Hematopoietic multipotent progenitor cell treated with erythropoietin and hydrocortisone succinate and interleukin-3 and kit ligand, for 17 days (in vitro differentiated cells): ENCODE results near the gene KRT10.
"Not testable (repeated sequence)": the region's sequence is repeated elsewhere in the genome, so short reads cannot be mapped to it uniquely, and the experiment has no call there.

Experiments
- DNase-seq: peaks from one replicate; pipeline ENCODE4 v3.0.0-alpha.2; 2015; ENCODE audit warnings: low spot score

KRT10 gene

DNA sequence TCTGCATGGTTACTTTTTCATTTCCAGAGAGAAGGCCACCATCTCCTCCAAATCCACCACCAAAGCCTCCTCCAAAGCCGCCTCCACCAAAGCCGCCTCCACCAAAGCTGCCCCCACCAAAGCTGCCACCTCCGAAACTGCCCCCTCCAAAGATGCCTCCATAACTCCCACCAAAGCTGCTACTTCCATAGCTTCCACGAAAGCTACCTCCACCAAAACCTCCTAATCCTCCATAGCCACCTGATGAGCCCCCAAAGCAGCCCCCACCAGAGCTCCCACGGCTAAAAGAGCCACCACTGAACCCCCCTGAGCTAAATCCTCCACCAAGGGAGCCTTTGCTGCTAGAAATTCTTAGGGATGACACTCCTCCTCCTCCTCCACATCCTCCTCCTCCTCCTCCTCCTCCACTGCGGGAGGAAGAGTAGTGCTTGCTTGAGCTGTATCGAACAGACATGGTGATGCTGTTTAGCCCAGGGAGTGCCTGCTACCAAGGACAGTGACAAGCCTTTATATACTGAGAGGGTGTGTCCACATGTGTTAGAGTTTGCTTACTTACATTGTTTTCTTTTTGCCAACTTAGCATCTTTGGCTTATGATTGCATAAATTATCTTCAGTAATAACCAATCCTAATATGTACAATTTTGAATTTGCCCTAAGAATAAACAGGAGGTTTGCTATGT, at the start of gene KRT10:
Gene KRT10, minus strand, starts transcription at position 483 of the 681 bp plus-strand sequence. Its CDS starts 29 bp downstream, at position 454.
- DNase-seq: no peak

DNA sequence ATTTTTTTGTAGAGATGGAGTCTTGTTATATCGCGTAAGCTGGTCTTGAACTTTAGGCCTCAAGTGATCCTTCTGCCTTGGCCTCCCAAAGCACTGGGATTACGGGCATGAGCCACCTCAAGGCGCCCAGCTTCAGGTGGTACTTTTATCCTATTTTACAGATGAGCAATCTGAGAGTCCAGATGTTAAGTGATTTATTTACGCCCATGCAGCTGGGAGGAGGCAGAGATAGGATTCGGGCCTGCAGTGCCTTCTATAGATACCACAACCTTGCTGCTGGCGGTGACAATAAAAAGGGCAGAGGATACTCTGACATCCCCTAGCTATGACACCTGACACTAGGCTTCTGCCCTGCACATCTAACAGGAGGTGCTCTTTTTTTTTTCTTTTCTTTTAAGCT, 48.9 kb upstream of the KRT10 start:
- DNase-seq: no peak

DNA sequence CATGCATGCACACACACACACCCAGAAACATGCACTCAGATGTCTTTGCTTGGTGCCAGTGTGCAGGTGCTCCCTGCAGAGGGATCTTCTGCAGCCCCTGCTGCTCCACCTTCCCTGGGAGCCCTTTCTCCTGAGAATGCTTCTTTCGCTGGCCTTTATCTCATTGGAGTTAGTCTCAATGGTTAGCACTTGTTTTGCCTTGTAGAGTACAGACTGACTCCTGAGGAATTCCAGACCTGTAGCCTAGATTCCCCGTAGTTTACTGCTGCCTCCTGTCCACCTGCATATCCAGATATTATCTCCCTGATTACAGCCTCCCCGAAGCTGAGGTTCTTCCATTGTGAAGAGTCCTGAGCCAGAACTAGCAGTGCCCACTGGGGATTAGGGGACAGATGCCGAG, 47.7 kb upstream of the KRT10 start:
- DNase-seq: no peak

DNA sequence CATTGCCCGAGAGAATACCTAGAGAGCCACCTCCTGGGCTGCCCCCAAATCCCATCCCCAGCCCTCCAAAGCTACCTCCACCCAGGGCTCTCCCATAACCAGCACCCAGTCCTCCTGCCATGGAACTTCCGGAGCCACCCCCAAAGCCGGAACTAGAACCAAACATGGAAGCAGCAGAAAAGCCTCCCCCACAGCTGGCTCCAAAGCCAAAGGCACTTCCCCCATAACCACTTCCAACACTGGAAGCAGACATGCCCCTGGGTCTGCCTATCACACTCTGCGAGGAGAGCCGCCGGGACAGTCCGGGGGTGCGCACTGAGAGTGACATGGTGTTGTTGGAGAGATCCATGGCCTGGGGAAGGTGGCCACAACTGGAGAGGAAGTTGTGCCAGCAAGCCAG, 44.4 kb upstream of the KRT10 start, which contains the start of gene KRT12:
Gene KRT12, minus strand, starts transcription at position 386 of the 400 bp plus-strand sequence. Its CDS starts 37 bp downstream, at position 349.
- DNase-seq: no peak

DNA sequence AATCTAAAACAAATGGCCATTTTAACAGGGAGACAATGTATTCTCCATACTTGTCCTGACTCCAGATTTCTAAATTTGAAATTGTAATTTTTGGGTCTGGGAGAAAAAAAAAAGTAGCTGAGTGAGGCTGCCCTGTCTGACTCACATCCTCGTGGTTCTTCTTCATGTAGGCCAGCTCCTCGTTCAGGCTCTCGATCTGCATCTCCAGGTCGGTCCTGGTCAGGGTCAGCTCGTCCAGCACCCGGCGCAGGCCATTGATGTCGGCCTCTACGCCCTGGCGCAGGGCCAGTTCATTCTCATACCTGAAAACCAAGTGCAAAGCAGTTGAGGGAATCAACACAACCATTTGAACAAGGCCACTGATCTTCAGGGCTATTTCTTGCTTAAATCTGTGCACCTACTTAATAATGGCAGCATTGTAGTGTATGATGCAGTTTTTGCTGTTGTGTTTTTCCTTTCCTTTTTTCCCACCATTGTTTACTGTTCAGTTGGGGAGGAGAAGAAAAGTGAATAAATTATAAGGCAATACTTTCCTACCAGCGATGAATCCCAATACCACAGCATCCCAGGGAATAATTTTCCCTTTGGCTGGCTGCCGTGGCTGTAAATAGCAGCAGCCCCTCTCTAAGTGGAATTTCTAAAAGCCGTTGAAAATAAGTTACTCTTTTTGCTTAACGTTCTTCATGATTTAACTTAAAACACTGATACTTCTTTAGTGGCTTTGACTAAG, 42.4 kb upstream of the KRT10 start:
- no peak for DNase-seq

DNA sequence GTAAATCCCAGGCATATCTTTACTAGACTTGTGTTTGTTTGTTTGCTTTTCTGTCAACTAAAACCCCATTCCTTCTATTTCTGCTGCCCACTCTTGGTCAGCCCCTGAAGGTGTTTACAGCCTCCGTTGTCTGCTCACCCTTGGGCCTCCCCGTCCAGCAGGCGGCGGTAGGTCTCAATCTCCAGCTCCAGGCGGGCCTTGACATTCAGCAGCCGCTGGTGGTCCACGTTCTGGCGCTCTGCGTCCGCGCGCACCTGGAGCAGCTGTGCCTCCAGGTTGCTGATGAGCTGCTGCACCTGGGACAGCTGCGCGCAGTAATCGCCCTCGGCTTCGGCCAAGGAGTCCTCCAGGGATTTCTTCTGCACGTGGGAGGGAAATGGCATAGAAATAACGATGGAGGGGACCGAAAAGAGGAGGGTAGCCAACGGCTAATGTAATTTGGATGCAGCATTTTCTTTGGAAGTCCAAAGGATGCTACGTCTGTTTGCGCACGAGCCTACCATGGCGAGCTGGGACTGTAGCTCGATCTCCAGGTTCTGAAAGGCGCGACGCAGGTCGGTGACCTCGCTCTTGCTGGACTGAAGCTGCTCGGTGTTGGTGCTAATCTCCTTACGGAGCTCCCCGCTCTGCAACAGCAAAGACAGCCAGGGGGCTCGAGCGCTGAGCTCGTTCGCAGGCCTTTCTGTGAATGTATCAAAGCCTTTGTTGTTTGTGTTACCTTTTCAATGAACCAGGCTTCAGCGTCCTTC, 40.7 kb upstream of the KRT10 start:
- DNase-seq: no peak

DNA sequence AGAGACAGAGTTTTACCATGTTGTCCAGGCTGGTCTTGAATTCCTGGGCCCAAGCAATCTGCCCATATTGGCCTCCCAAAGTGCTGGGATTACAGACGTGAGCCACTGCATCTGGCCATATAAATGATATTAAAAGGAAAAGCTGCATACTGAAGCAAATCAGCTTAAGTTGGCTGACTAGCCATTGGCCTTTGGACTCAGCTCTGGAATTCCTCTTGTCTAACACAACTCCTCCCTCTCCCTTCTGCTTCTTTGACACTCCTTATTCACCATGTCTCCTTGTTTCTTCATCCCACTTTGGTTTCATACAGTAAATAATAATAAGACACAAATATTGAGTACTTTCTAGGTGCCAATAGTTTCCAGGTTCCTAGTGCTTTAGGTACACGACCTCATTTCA, 37.1 kb upstream of the KRT10 start:
- DNase-seq: no peak

DNA sequence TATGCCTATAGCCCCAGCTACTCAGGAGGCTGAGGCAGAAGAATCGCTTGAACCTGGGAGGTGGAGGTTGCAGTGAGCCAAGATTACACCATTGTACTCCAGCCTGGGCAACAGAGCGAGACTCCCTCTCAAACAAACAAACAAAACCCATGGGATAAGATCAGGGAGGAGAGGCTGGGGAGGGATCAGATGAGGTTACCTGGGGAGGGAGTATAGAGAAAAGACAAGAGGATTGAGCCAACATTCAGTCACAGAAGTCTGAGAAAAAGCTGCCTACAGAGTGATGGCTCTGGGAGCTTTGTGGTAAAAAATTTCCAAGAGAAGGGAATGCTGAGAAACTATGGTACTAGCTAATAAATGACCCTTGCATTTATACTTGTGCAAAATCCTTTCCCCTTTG, 36.3 kb upstream of the KRT10 start:
- DNase-seq: not testable (repeated sequence)

DNA sequence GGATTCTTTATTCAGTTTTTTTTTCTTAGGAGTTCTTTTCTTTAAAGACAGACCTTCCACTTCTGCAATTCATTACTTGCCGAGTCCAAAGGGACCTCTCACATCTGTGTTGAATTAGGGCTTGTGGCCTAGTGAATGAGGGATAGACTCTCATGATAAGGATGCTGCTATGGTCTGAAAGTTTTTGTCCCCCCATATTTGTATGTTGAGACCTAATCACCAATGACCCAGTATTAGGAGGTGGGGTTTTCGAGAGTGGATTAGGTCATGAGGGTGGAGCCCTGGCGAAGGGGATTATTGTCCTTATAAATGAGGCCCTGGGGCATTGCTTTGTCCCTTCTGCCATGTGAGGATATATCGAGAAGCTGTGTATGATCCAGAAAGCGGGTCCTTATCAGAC, 35.1 kb upstream of the KRT10 start:
- no peak for DNase-seq

DNA sequence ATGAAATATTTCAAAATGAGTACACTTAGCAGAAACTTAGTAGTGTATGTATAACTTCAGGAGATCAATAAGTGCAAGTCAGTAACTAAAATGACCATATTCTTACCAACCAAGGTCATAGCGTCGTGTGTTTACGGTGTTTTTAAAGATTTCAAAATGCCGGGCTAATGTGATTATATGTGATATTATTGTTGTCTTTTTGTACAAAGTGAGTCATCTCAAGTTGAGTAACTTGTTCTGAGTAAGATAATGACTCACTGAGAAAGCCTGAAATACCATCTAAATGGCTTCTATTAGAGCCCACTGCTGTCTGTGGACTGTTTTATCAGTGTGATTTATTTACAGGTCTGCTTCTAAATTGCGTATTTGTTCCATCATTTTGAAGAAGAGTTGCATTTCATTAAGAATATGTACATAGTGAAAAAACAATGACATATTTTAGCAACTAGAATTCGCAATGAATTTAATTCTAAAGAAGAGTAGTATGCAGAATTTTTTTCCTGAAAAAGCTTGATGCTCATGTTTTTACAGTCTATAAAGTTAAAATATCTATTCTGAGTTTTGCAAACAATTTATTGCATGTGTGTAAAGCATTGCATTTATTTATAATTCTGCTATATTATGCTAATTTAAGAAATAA, 31.9 kb upstream of the KRT10 start:
- DNase-seq: no peak

DNA sequence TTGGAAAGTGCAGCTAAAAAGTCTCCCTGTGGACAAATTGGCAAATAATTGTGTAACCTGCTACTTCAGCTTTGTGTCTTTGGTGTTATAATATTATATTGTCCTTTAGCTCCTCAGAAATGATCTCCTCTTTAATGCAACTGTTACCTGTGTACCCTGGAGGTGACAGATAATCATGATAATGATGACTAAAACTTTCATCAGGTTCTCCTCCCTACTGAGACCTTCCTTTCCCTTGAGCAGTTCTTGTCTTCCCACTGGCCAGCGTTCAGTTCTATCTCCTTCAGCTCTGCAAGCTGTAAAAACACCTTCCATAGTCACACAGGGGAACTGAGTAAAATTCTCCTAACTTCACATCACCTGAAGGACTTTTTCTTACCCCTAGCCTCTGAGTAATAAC, 29.9 kb upstream of the KRT10 start:
- no peak for DNase-seq

DNA sequence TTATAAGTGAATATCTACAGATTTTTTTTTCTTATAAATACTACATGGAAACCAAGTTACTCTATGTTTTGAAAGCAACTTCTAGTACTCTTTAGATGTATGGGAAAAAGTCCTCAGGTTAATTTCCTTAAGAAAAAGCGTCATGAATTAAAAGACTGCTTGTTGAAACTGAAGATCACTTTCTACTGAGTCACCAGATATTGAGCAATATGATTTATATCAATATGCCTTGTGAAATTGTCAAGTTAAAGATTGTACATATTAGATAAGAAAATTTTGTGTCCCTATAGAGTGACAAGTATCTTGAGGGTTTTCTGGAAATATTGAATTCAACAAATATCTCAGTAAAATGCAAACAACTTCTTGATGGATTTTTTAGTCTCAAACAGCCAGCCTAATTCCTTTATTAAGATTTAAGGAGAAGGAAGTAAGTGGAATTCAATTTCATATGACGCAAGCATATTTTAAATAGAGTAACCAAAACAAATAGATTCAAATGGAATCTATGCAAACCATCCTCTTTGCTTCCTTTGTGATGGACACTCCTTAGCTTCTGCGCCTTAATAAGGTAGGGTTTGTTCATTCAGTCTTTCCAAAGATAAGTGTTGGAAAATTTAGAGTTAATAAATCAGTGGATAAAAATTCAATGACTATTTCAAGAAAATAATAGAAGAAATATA, 28.0 kb upstream of the KRT10 start:
- no peak for DNase-seq

DNA sequence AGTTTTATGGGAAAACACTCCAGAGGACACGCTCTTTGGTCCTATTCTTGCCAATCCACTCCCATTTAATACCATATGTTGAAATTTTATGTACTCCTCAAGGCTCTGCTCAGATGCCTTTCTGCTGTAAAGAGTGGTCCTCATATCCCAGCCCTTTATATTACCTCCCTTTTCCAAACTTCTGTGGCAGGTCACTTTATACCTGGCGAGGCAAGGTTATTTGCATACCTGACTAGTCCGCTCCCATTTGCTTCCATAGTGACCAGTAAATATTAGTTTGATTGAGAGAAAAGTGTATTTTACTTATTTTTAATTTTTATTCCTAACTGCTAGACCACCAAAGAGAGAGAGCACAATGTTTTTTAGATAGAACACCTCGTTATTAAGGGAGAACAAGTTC, 27.3 kb upstream of the KRT10 start:
- DNase-seq: no peak

DNA sequence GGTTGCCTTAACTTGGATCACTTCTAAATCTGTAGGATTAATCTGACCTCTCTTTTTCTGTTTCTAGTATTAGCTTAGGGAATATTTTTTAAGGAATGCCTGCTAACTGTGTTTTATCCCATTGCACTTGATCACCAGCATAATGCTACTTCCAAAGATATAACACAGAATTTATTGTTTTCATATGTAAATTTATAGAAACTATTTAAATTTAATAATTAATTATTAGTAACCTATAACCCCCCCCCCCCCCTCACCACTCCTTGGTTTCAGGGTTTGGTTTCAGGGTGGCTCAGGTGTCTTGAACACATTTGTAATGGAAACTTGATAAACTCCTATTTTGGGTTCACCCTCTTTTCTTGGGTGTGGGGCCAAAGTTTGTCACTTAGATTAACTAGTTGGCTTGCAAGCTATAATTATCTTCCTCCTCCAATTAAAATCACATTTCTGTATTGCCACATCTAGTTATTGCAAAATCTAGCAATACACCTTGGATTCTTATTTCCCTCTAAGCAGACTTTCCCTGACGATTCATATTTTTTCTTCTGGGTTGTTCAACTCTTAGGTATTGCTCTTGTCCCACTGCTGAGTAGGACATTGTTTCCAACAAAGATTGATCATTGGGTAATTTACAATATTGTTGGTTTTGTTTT, 26.3 kb upstream of the KRT10 start:
- no peak for DNase-seq

DNA sequence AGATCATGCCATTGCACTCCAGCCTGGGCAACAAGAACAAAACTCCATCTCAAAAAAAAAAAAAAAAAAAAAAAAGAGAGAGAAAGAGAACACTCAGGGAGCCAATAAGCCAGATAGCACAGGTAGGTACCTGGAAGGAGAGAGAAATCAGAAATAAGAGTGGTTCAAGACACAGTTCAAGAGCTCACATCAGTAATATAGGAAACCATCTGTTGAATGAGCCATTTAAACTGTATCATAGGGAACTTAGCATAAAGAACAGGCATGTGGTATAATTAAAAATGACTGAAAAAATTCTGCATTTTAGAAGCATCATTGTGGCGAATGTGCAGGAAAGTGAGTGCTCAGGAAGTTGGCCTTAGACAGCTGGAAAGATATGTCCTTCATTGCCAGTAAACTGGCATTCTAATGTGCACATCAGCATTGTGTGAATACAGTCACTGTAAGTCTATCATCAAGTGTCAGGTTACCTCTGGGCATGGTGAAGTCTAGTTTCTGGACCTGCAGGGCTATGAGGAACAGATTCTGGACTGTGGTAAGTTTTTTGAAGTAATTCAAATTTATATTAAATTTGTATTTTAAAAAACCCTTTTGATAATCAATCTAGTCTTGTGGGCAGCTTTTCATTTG, 24.2 kb upstream of the KRT10 start:
- no peak for DNase-seq

DNA sequence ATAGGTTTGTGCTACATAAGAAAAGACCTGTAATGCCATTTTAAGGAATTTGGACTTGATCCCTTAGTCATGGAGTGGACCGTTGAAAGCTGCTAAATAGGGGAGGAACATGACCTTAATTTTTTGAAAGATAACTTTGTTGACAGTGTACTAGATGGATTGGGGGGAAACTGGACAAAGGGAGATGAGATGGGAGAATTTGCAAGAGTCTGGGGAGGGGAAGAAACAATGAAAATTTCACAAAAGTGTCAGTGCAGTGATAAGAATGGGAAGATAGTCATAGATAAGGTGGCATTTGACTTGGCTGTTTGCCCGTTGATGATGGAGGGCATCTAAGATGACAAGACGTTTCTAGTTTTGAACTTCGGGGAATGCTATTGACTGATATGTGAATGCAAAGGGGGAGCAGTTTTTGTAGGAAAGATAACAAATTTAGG, 22.3 kb upstream of the KRT10 start:
- DNase-seq: no peak

DNA sequence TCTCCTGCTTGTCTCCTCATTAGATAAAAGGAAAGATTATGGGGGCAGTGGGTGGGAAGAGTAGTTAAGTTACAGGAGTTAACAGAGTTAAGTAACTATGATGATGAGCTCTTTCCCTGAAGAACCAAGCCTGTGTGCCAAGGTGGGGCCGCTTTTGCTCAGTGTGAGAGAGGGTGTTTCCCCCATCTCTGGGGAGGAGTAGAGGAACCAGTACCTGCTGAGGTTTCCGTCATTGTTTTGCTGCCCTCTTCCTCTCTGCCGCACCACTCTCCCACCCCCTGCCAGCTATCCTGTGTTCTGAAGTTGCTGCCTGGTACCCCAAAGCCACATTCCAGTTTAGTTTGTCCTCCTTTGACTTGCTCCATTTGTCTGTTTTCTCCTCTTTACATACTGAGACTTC, 20.8 kb upstream of the KRT10 start:
- no peak for DNase-seq

DNA sequence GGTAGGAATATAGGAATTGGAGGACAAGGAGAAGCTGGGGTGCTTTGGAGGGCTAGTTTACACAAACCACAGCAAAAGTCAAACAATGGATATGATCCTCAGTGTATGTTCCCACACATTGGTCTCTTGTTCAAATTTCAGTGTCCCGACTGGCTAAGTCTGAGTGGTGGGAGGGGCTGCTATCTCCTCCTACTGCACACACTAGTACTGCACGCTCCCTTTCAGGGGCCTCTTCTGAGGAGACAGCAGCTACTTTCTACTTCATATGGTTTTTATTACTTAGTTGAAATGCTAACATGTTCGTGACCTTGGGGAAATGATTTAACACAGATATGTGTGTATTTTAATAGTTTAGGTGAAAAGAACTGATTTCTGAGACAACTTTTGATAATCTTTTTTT, 18.8 kb upstream of the KRT10 start:
- no peak for DNase-seq

DNA sequence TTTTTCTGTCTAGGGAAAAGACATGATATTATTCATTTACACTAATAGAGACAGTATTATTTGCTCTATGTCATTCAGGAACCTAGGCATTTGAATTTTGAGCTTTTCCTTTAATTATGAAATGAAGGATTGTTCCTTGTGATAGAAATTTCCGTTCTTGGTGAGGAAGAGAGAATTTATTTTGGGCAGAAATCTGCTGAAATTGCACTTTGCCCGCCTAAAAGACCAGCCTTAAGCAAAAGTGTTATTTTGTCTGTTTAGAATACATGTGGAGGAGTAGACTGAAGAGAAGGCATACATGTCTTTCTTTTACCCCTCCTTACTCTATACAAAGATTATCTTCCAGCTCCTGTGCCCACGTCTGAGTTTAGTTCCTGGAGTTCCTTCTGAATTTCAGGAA, 16.8 kb upstream of the KRT10 start:
- no peak for DNase-seq

DNA sequence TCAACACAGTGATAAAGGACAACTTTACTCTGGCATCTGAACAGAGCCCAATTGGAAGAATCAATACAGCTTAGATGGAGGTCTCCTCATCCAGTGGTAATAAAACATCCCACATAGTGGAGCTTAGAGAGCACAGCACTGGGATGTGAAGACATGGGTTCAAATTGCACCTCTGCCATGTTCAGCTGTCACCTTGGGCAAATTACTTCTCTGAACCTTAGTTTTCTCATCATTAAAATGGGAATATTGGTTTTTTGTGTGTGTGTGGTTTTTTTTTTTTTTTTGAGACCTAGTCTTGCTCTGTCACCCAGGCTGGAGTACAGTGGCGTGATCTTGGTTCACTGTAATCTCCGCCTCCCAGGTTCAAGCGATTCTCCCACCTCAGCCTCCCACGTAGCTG, 13.6 kb upstream of the KRT10 start:
- no peak for DNase-seq

DNA sequence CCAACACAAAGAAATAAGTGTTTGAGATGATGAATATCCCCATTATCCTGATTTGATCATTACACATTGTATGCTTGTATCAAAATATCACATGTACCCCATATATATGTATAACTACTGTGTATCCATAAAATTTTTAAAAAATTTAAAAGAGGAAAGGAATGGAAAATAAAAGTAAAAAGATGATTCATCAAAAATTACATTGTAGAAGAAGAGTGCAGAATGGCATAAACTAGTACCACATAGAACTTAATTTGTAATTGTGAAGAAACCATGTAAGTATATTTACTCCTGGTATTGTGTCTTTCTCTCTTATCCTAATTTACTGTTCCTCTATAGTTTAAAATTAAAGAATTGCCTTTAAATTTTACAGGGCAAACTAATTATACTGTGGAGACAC, 11.5 kb upstream of the KRT10 start:
- DNase-seq: no peak
